Measurements from ENCODE around the gene ERCC3.

The ERCC3 gene

DNA sequence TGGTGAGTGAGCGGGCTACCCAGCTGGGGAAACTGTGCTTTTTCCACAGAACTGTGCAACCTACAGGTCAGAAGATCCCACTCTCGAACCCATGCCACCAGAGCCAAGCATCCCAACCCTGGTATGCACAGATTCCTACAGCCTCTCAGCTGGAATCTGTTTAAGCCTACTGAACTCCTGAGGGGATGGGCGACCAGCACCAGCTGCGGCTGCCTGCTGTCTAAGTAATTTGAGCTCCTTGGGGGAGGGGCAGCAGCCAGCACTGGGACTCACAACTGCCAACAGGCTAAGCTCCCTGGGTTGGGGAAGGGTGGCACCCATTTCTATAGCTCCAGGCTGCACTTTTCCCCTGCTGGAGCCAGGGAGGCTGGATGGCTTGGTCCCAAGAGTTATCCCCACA lies 85.6 kb downstream of the ERCC3 start:
- no peak for DNase-seq
- intact Hi-C loops (cut with DNase I), result no loop called here

Data from head of caudate nucleus (tissue), 42 donors.